Activated CD8-positive, alpha-beta memory T cell treated with anti-CD3 and anti-CD28 coated beads for 48 hours (primary cell): ENCODE data around the gene SPDYE2B.
"Not testable (repeated sequence)": the region's sequence is repeated elsewhere in the genome, so short reads cannot be mapped to it uniquely, and the experiment has no call there.

ENCODE experiments used
- DNase-seq, 3 experiments: peaks; one replicate each; pipeline ENCODE4 v3.0.0-alpha.2; 2020; ENCODE audit warnings: low read depth in 2 of 3, low spot score in 2 of 3

SPDYE2B gene

GRCh38 chr7:102649924-102650323 lies at the start of gene SPDYE2B:
SPDYE2B (plus strand) TSS chr7:102650319; CDS start chr7:102652349, 2,030 bp downstream.
- DNase-seq = not testable (repeated sequence)

GRCh38 chr7:102602317-102602716 lies 47.8 kb upstream of the SPDYE2B start:
- DNase-seq = not testable (repeated sequence)

GRCh38 chr7:102604431-102605145 lies 45.5 kb upstream of the SPDYE2B start:
- DNase-seq = not testable (repeated sequence)

- DNase-seq = not testable (repeated sequence)
Observed at GRCh38 chr7:102606848-102607247, 43.3 kb upstream of the SPDYE2B start.

- not testable (repeated sequence) for DNase-seq
Observed at GRCh38 chr7:102609734-102610133, 40.4 kb upstream of the SPDYE2B start.

- not testable (repeated sequence) for DNase-seq
Observed at GRCh38 chr7:102610441-102610840, 39.7 kb upstream of the SPDYE2B start.

- not testable (repeated sequence) for DNase-seq
Observed at GRCh38 chr7:102611013-102611674, 39.0 kb upstream of the SPDYE2B start.

- DNase-seq = not testable (repeated sequence)
Observed at GRCh38 chr7:102611675-102612325, 38.3 kb upstream of the SPDYE2B start.

GRCh38 chr7:102613575-102614345 lies 36.4 kb upstream of the SPDYE2B start:
- not testable (repeated sequence) for DNase-seq

- not testable (repeated sequence) for DNase-seq
Observed at GRCh38 chr7:102614346-102614697, 35.8 kb upstream of the SPDYE2B start.

- not testable (repeated sequence) for DNase-seq
Observed at GRCh38 chr7:102614873-102615272, 35.2 kb upstream of the SPDYE2B start.

GRCh38 chr7:102615930-102616329 lies 34.2 kb upstream of the SPDYE2B start:
- DNase-seq = not testable (repeated sequence)

- not testable (repeated sequence) for DNase-seq
Observed at GRCh38 chr7:102616507-102617125, 33.5 kb upstream of the SPDYE2B start, which contains the start of gene RASA4. RASA4 (minus strand) TSS chr7:102616756; CDS start chr7:102616689, 67 bp downstream.

- DNase-seq = not testable (repeated sequence)
Observed at GRCh38 chr7:102618122-102618521, 32.0 kb upstream of the SPDYE2B start.

- not testable (repeated sequence) for DNase-seq
Observed at GRCh38 chr7:102627271-102627904, 22.7 kb upstream of the SPDYE2B start.

GRCh38 chr7:102630622-102631021 lies 19.5 kb upstream of the SPDYE2B start:
- not testable (repeated sequence) for DNase-seq

- DNase-seq = not testable (repeated sequence)
Observed at GRCh38 chr7:102634299-102634698, 15.8 kb upstream of the SPDYE2B start.

GRCh38 chr7:102635354-102635753 lies 14.8 kb upstream of the SPDYE2B start:
- not testable (repeated sequence) for DNase-seq

GRCh38 chr7:102636956-102637355 lies 13.2 kb upstream of the SPDYE2B start:
- DNase-seq = not testable (repeated sequence)

- not testable (repeated sequence) for DNase-seq
Observed at GRCh38 chr7:102638848-102639247, 11.3 kb upstream of the SPDYE2B start.
